ENCODE data around the gene HSBP1.
A peak's percentile ranks its signal among the peaks of the same experiment; 100 is the strongest.

Gene HSBP1

GRCh38 chr16:83803811-83804210, 4.0 kb upstream of the HSBP1 start:
- DNase-seq (ENCODE audit: low read depth in 2 of 3, low spot score in 1 of 3) = no peak

GRCh38 chr16:83804366-83804765, 3.4 kb upstream of the HSBP1 start:
- no peak for DNase-seq (ENCODE audit: low read depth in 2 of 3, low spot score in 1 of 3)

- DNase-seq (ENCODE audit: low read depth in 2 of 3, low spot score in 1 of 3) = no peak
Observed at GRCh38 chr16:83806036-83806435, 1.7 kb upstream of the HSBP1 start.

- DNase-seq (ENCODE audit: low read depth in 2 of 3, low spot score in 1 of 3) = no peak
Observed at GRCh38 chr16:83806731-83807130, 1.0 kb upstream of the HSBP1 start.

GRCh38 chr16:83807327-83807709, 460 bp upstream of the HSBP1 start:
- DNase-seq (ENCODE audit: low read depth in 2 of 3, low spot score in 1 of 3) = no peak

- DNase-seq (ENCODE audit: low read depth in 2 of 3, low spot score in 1 of 3) = no peak
Observed at GRCh38 chr16:83808573-83809014, 816 bp downstream of the HSBP1 start.

GRCh38 chr16:83809092-83809491, 1.3 kb downstream of the HSBP1 start:
- no peak for DNase-seq (ENCODE audit: low read depth in 2 of 3, low spot score in 1 of 3)

- DNase-seq (ENCODE audit: low read depth in 2 of 3, low spot score in 1 of 3) = no peak
Observed at GRCh38 chr16:83810901-83811300, 3.1 kb downstream of the HSBP1 start.

- no peak for DNase-seq (ENCODE audit: low read depth in 2 of 3, low spot score in 1 of 3)
Observed at GRCh38 chr16:83813823-83814658, 6.3 kb downstream of the HSBP1 start.

- no peak for DNase-seq (ENCODE audit: low read depth in 2 of 3, low spot score in 1 of 3)
Observed at GRCh38 chr16:83814659-83814985, 6.8 kb downstream of the HSBP1 start.

GRCh38 chr16:83817022-83817421, 9.2 kb downstream of the HSBP1 start:
- no peak for DNase-seq (ENCODE audit: low read depth in 2 of 3, low spot score in 1 of 3)

GRCh38 chr16:83818276-83818675, 10.5 kb downstream of the HSBP1 start:
- DNase-seq (ENCODE audit: low read depth in 2 of 3, low spot score in 1 of 3) = no peak

- no peak for DNase-seq (ENCODE audit: low read depth in 2 of 3, low spot score in 1 of 3)
Observed at GRCh38 chr16:83819361-83819760, 11.6 kb downstream of the HSBP1 start.

- peak; percentile 66 to 81 (median 71) for DNase-seq (ENCODE audit: low read depth in 2 of 3, low spot score in 1 of 3)
Observed at GRCh38 chr16:83826146-83826913, 18.6 kb downstream of the HSBP1 start.

GRCh38 chr16:83830091-83830768, 22.5 kb downstream of the HSBP1 start:
- DNase-seq (ENCODE audit: low read depth in 2 of 3, low spot score in 1 of 3) = no peak

- DNase-seq (ENCODE audit: low read depth in 2 of 3, low spot score in 1 of 3) = no peak
Observed at GRCh38 chr16:83830769-83831455, 23.1 kb downstream of the HSBP1 start.

- DNase-seq (ENCODE audit: low read depth in 2 of 3, low spot score in 1 of 3) = no peak
Observed at GRCh38 chr16:83831456-83831987, 23.7 kb downstream of the HSBP1 start.

- no peak for DNase-seq (ENCODE audit: low read depth in 2 of 3, low spot score in 1 of 3)
Observed at GRCh38 chr16:83833921-83834320, 26.1 kb downstream of the HSBP1 start.

- DNase-seq (ENCODE audit: low read depth in 2 of 3, low spot score in 1 of 3) = no peak
Observed at GRCh38 chr16:83835586-83836566, 28.1 kb downstream of the HSBP1 start.

- no peak for DNase-seq (ENCODE audit: low read depth in 2 of 3, low spot score in 1 of 3)
Observed at GRCh38 chr16:83837566-83837965, 29.8 kb downstream of the HSBP1 start.

All from stimulated activated CD4-positive, alpha-beta T cell treated with anti-CD3 and anti-CD28 coated beads, Interleukin-12 subunit alpha, Interleukin-12 subunit beta, amount 100 ng/mL, for 48 hours (primary cell).